ENCODE measurements around the gene IRS1. TPM values are rescaled to one million over a fixed set of nuclear protein-coding genes. Genes with fewer than 3 reads are reported as not detected.
A peak's percentile ranks its signal among the peaks of the same experiment; 100 is the strongest.

Gene IRS1
- polyA plus RNA-seq, 1 of the 3 experiments (the other 2 are of a cell fraction): 16.5 TPM

DNA sequence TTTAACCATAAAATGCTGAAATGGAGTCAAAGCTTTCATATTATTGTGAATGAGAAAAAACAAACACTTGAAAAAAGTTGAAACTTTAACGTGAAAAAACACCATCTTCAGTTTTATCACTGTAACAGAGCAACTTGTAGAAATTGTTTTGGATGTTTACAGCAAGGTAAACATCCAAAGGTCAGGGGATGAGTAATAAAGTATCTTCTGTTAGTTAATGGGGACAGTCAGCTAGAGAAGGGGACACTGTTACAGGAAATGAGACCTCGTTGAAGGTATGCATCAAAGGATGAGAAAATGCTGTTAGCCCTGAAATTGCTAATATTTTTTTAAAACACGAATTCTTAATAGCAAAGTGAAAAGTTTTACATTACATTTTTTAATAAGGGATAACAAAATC is 39.1 kb upstream of the IRS1 start:
- H3F3A ChIP-seq (replicated peaks; ENCODE audit: insufficient read depth): peaks cover 16% of the 10 kb centered on the region
- 19% methylated on average over 3 of the region's 3 CpGs for WGBS (ENCODE audit: low lambda C conversion rate)
- ChIA-PET POLR2A (no interaction called here), CTCF (interaction anchor here (0.5 to 1.4 kb wide), 3 partner anchors 147 to 1831 kb away, joined by 3 to 4 read pairs (median 3); no protein-coding TSS in a partner anchor)
- H3K4me2 ChIP-seq: peak overlapping the region; percentile 93; the same call in 1 of the 2 replicates
- H3K9me2 ChIP-seq: no peaks in the 10 kb centered on the region
- peaks cover 0 to 24% of the 10 kb centered on the region in 2 experiments for H3K36me3 ChIP-seq (replicated peaks in 1 of 2; ENCODE audit: control insufficient read depth in 1 of 2, insufficient read depth in 2 of 2, low read length in 1 of 2)
- no peaks in the 10 kb centered on the region for H3K27me3 ChIP-seq (ENCODE audit: insufficient read depth)
- H3K4me3 ChIP-seq (ENCODE audit: low read depth in 2 of 2, low read length in 1 of 2): no peak overlapping the region
- DNase-seq: no peak
- H3K4me1 ChIP-seq (ENCODE audit: control insufficient read depth in 1 of 2, insufficient read depth in 2 of 2, low read depth in 1 of 2, low read length in 1 of 2): peaks cover 6 to 18% of the 10 kb centered on the region in 2 experiments; a peak in 3 of 4 replicates
- peaks cover 44% of the 10 kb centered on the region for H3K79me2 ChIP-seq (ENCODE audit: insufficient read depth)
- no peak for TF ChIP-seq EZH2phosphoT487 (IDR thresholded peaks at IDR 0.05; ENCODE audit: borderline replicate concordance, low read depth)
- TF ChIP-seq, protein P1, sequence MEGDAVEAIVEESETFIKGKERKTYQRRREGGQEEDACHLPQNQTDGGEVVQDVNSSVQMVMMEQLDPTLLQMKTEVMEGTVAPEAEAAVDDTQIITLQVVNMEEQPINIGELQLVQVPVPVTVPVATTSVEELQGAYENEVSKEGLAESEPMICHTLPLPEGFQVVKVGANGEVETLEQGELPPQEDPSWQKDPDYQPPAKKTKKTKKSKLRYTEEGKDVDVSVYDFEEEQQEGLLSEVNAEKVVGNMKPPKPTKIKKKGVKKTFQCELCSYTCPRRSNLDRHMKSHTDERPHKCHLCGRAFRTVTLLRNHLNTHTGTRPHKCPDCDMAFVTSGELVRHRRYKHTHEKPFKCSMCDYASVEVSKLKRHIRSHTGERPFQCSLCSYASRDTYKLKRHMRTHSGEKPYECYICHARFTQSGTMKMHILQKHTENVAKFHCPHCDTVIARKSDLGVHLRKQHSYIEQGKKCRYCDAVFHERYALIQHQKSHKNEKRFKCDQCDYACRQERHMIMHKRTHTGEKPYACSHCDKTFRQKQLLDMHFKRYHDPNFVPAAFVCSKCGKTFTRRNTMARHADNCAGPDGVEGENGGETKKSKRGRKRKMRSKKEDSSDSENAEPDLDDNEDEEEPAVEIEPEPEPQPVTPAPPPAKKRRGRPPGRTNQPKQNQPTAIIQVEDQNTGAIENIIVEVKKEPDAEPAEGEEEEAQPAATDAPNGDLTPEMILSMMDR (IDR thresholded peaks at IDR 0.05): no peak
- no peak for TF ChIP-seq TEAD4 (IDR thresholded peaks at IDR 0.05; ENCODE audit: borderline replicate concordance, insufficient read depth)
- no peak for TF ChIP-seq YY1 (IDR thresholded peaks at IDR 0.05; ENCODE audit: low read depth)
- TF ChIP-seq, protein P2, sequence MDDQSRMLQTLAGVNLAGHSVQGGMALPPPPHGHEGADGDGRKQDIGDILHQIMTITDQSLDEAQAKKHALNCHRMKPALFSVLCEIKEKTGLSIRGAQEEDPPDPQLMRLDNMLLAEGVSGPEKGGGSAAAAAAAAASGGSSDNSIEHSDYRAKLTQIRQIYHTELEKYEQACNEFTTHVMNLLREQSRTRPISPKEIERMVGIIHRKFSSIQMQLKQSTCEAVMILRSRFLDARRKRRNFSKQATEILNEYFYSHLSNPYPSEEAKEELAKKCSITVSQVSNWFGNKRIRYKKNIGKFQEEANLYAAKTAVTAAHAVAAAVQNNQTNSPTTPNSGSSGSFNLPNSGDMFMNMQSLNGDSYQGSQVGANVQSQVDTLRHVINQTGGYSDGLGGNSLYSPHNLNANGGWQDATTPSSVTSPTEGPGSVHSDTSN (IDR thresholded peaks at IDR 0.05): no peak
- TF ChIP-seq JUND (IDR thresholded peaks at IDR 0.05): no peak
- TF ChIP-seq SIN3A (IDR thresholded peaks at IDR 0.05; ENCODE audit: borderline replicate concordance, low read depth, low read length): no peak
- TF ChIP-seq NFIC (IDR thresholded peaks at IDR 0.05; ENCODE audit: borderline replicate concordance): no peak
- no peak for TF ChIP-seq NRF1 (IDR thresholded peaks at IDR 0.05; ENCODE audit: low read depth, low read length)
- no peak for TF ChIP-seq ELF1 (IDR thresholded peaks at IDR 0.05)
- TF ChIP-seq, protein P3, sequence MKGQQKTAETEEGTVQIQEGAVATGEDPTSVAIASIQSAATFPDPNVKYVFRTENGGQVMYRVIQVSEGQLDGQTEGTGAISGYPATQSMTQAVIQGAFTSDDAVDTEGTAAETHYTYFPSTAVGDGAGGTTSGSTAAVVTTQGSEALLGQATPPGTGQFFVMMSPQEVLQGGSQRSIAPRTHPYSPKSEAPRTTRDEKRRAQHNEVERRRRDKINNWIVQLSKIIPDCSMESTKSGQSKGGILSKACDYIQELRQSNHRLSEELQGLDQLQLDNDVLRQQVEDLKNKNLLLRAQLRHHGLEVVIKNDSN (IDR thresholded peaks at IDR 0.05; ENCODE audit: borderline replicate concordance, low read depth): no peak
- TF ChIP-seq POLR2AphosphoS5 (IDR thresholded peaks at IDR 0.05; ENCODE audit: low read depth, low read length): no peak
- peak overlapping the region in 1 of 2 experiments; percentile 5; a peak in 1 of 4 replicates for H3K27ac ChIP-seq (ENCODE audit: low read depth in 2 of 2, low read length in 1 of 2)
- no peak overlapping the region for H2AFZ ChIP-seq (ENCODE audit: low read depth)
- no peaks in the 10 kb centered on the region for H4K20me1 ChIP-seq (ENCODE audit: insufficient read depth)
- H3K9me3 ChIP-seq: 0 out of 2 replicates have a peak, but pooled peaks cover 6% of the 10 kb centered on the region
- H3K9ac ChIP-seq: no peak overlapping the region
